NB4 (cell line): ENCODE measurements around the gene CD93.

Source experiments
- CTCF ChIP-seq: IDR thresholded peaks from one replicate; pipeline ENCODE4 v1.5.1; 2012; ENCODE audit warnings: low read depth, low read length
- POLR2A ChIP-seq: IDR thresholded peaks from 2 replicates; pipeline ENCODE4 v1.6.1; 2011; ENCODE audit warnings: mild to moderate bottlenecking; ENCODE audit not compliant: insufficient read length; ENCODE audit errors: extremely low read depth

DNA sequence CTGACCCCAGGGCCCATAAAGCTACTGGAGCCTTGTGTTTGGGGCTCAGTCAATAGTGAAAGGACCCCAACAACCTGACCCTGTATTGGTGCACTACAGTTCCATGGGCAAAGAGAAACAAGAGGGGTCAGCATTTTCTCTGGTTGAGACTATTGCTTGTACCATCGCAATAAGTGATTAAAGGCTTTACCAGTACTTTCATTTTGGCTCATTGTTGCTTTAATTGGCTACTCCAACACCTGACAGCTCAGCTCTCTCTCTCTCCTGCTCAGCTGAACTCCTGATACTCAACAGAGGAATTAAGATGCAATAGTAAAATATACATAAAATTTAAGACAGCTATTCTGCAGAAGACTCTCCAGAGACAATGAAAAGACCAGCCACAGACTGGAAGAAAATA is 17.8 kb downstream of the CD93 start:
- TF ChIP-seq POLR2A (no peak), CTCF (no peak)
